HL-60 (cell line): ENCODE data around the gene ARHGAP24.

ENCODE experiments used
- CTCF ChIP-seq: IDR thresholded peaks from one replicate; pipeline ENCODE4 v1.5.1; 2011; ENCODE audit warnings: low read length, control low read depth, inconsistent platforms; ENCODE audit not compliant: insufficient read depth
- POLR2AphosphoS5 ChIP-seq: IDR thresholded peaks from 2 replicates; pipeline ENCODE4 v1.6.1; 2012; ENCODE audit warnings: low read depth
- REST ChIP-seq: IDR thresholded peaks from 2 replicates; pipeline ENCODE4 v1.6.1; 2012; ENCODE audit warnings: low read depth; ENCODE audit not compliant: insufficient replicate concordance

- no peak for TF ChIP-seq CTCF
- TF ChIP-seq POLR2AphosphoS5: no peak
- TF ChIP-seq REST: no peak
Observed at GRCh38 chr4:85587952-85588351, 113.0 kb downstream of the ARHGAP24 start.
